GM21737 (cell line): ENCODE results near the gene VIT.
A peak's percentile ranks its signal among the peaks of the same experiment; 100 is the strongest.

Experiments
- ATAC-seq: cut with Tn5 transposase; IDR thresholded peaks from one replicate; pipeline ENCODE4 v1.9.1; 2021; ENCODE audit warnings: mild to moderate bottlenecking, moderate library complexity; ENCODE audit not compliant: unreplicated experiment

Gene VIT

GRCh38 chr2:36696533-36696932 is at the start of gene VIT:
Gene VIT (plus strand): TSS chr2:36696707. CDS start chr2:36716371, 19,664 bp downstream.
- no peak for ATAC-seq

GRCh38 chr2:36650031-36650829 is 46.3 kb upstream of the VIT start:
- peak; percentile 63 for ATAC-seq

- ATAC-seq: no peak
Measured at GRCh38 chr2:36653155-36653554, 43.4 kb upstream of the VIT start.

GRCh38 chr2:36653967-36654694 is 42.4 kb upstream of the VIT start:
- ATAC-seq: no peak

- no peak for ATAC-seq
Measured at GRCh38 chr2:36655453-36655852, 41.1 kb upstream of the VIT start.

- no peak for ATAC-seq
Measured at GRCh38 chr2:36657703-36658102, 38.8 kb upstream of the VIT start.

- ATAC-seq: no peak
Measured at GRCh38 chr2:36658277-36658748, 38.2 kb upstream of the VIT start.

GRCh38 chr2:36659218-36659617 is 37.3 kb upstream of the VIT start:
- ATAC-seq: no peak

GRCh38 chr2:36659872-36660312 is 36.6 kb upstream of the VIT start:
- no peak for ATAC-seq

GRCh38 chr2:36662638-36663037 is 33.9 kb upstream of the VIT start:
- ATAC-seq: no peak

GRCh38 chr2:36663295-36663694 is 33.2 kb upstream of the VIT start:
- ATAC-seq: no peak

GRCh38 chr2:36663851-36664695 is 32.4 kb upstream of the VIT start:
- no peak for ATAC-seq

- no peak for ATAC-seq
Measured at GRCh38 chr2:36664696-36665076, 31.8 kb upstream of the VIT start.

GRCh38 chr2:36667931-36668330 is 28.6 kb upstream of the VIT start:
- ATAC-seq: no peak

- no peak for ATAC-seq
Measured at GRCh38 chr2:36670881-36671595, 25.5 kb upstream of the VIT start.

- no peak for ATAC-seq
Measured at GRCh38 chr2:36671731-36672130, 24.8 kb upstream of the VIT start.

- ATAC-seq: no peak
Measured at GRCh38 chr2:36672199-36672598, 24.3 kb upstream of the VIT start.

GRCh38 chr2:36675579-36676282 is 20.8 kb upstream of the VIT start:
- ATAC-seq: no peak

- no peak for ATAC-seq
Measured at GRCh38 chr2:36676364-36676763, 20.1 kb upstream of the VIT start.

- no peak for ATAC-seq
Measured at GRCh38 chr2:36677386-36677785, 19.1 kb upstream of the VIT start.
